ENCODE data around the gene C9orf78. TPM values are rescaled to one million over a fixed set of nuclear protein-coding genes. Genes with fewer than 3 reads are reported as not detected.

The C9orf78 gene
- total and polyA plus RNA-seq, 2 donors (not counting 1 experiment from before 2014, with no cell fraction given), result 39.8 to 88.6 TPM

GRCh38 chr9:129826344-129826743, 8.7 kb downstream of the C9orf78 start:
- no peak for TF ChIP-seq EZH2 (IDR thresholded peaks at IDR 0.05; ENCODE audit: low read length, missing control alignments)
- TF ChIP-seq CTCF (conservative IDR thresholded peaks at IDR 0.05 in 1 of 2, IDR thresholded peaks at IDR 0.05 in 1 of 2; ENCODE audit: low read depth in 1 of 2, low read length in 2 of 2), result no peak
- Histone ChIP-seq H3K9ac (ENCODE audit: insufficient read depth, low read length) (no peak overlapping the region), H3K36me3 (ENCODE audit: control insufficient read depth, insufficient read depth, low read length) (peaks cover 15% of the 10 kb centered on the region), H3K4me3 (replicated peaks in 1 of 4; ENCODE audit: control extremely low read depth in 1 of 4, insufficient read depth in 1 of 4, low read depth in 3 of 4, low read length in 4 of 4) (no peak overlapping the region), H3K4me2 (ENCODE audit: extremely low read depth, insufficient read depth, low read length) (no peak overlapping the region), H2AFZ (ENCODE audit: low read length) (no peak overlapping the region), H3K79me2 (ENCODE audit: control insufficient read depth, insufficient read depth, low read length) (peaks cover 11% of the 10 kb centered on the region), H3K4me1 (ENCODE audit: control insufficient read depth, extremely low read depth, insufficient read depth, low read length) (peaks cover 2% of the 10 kb centered on the region), H3K27ac (ENCODE audit: insufficient read depth, low read length) (no peak overlapping the region), H3K27me3 (ENCODE audit: control insufficient read depth, insufficient read depth, low read length) (no peaks in the 10 kb centered on the region), H4K20me1 (ENCODE audit: control insufficient read depth, extremely low read depth, insufficient read depth, low read length) (no peaks in the 10 kb centered on the region), H3K9me3 (ENCODE audit: control insufficient read depth, insufficient read depth, low read depth, low read length) (no peaks in the 10 kb centered on the region)
- no peak for DNase-seq (ENCODE audit: low read depth in 2 of 2)

- H3K9me3 ChIP-seq (ENCODE audit: control insufficient read depth, insufficient read depth, low read depth, low read length), result no peaks in the 10 kb centered on the region
- peak within 1 kb of the TSS; percentile 87 for H3K9ac ChIP-seq (ENCODE audit: insufficient read depth, low read length)
- H3K27me3 ChIP-seq (ENCODE audit: control insufficient read depth, insufficient read depth, low read length), result no peaks in the 10 kb centered on the region
- H3K4me1 ChIP-seq (ENCODE audit: control insufficient read depth, extremely low read depth, insufficient read depth, low read length), result peaks cover 2% of the 10 kb centered on the region
- peak within 1 kb of the TSS; percentile 64 for H3K27ac ChIP-seq (ENCODE audit: insufficient read depth, low read length)
- peak within 1 kb of the TSS; percentile 70 to 88 (median 76) for H3K4me3 ChIP-seq (replicated peaks in 1 of 4; ENCODE audit: control extremely low read depth in 1 of 4, insufficient read depth in 1 of 4, low read depth in 3 of 4, low read length in 4 of 4)
- H4K20me1 ChIP-seq (ENCODE audit: control insufficient read depth, extremely low read depth, insufficient read depth, low read length), result no peaks in the 10 kb centered on the region
- peak; percentile 89 to 96 for DNase-seq (ENCODE audit: low read depth in 2 of 2)
- peaks cover 11% of the 10 kb centered on the region for H3K36me3 ChIP-seq (ENCODE audit: control insufficient read depth, insufficient read depth, low read length)
- TF ChIP-seq CTCF (conservative IDR thresholded peaks at IDR 0.05 in 1 of 2, IDR thresholded peaks at IDR 0.05 in 1 of 2; ENCODE audit: low read depth in 1 of 2, low read length in 2 of 2), result no peak
- TF ChIP-seq EZH2 (IDR thresholded peaks at IDR 0.05; ENCODE audit: low read length, missing control alignments), result no peak
- peak within 1 kb of the TSS; percentile 88 for H2AFZ ChIP-seq (ENCODE audit: low read length)
- H3K4me2 ChIP-seq (ENCODE audit: extremely low read depth, insufficient read depth, low read length), result peak within 1 kb of the TSS; percentile 89
- peaks cover 11% of the 10 kb centered on the region for H3K79me2 ChIP-seq (ENCODE audit: control insufficient read depth, insufficient read depth, low read length)
These were observed 11.0 kb downstream of the C9orf78 start, which contains the start of gene TOR1A for GRCh38 chr9:129823935-129824601. TOR1A (minus strand) TSS chr9:129824136; CDS start chr9:129824085, 51 bp downstream.

GRCh38 chr9:129823542-129823934, 11.5 kb downstream of the C9orf78 start:
- H3K4me2 ChIP-seq (ENCODE audit: extremely low read depth, insufficient read depth, low read length), result no peak overlapping the region
- peak overlapping the region; percentile 87 for H3K9ac ChIP-seq (ENCODE audit: insufficient read depth, low read length)
- no peak for DNase-seq (ENCODE audit: low read depth in 2 of 2)
- H3K4me3 ChIP-seq (replicated peaks in 1 of 4; ENCODE audit: control extremely low read depth in 1 of 4, insufficient read depth in 1 of 4, low read depth in 3 of 4, low read length in 4 of 4), result peak overlapping the region; percentile 38 to 80 (median 75)
- peaks cover 11% of the 10 kb centered on the region for H3K79me2 ChIP-seq (ENCODE audit: control insufficient read depth, insufficient read depth, low read length)
- no peaks in the 10 kb centered on the region for H3K9me3 ChIP-seq (ENCODE audit: control insufficient read depth, insufficient read depth, low read depth, low read length)
- no peaks in the 10 kb centered on the region for H3K27me3 ChIP-seq (ENCODE audit: control insufficient read depth, insufficient read depth, low read length)
- TF ChIP-seq CTCF (conservative IDR thresholded peaks at IDR 0.05 in 1 of 2, IDR thresholded peaks at IDR 0.05 in 1 of 2; ENCODE audit: low read depth in 1 of 2, low read length in 2 of 2) (no peak), EZH2 (IDR thresholded peaks at IDR 0.05; ENCODE audit: low read length, missing control alignments) (no peak)
- H2AFZ ChIP-seq (ENCODE audit: low read length), result peak overlapping the region; percentile 88
- H3K27ac ChIP-seq (ENCODE audit: insufficient read depth, low read length), result peak overlapping the region; percentile 64
- peaks cover 2% of the 10 kb centered on the region for H3K4me1 ChIP-seq (ENCODE audit: control insufficient read depth, extremely low read depth, insufficient read depth, low read length)
- H3K36me3 ChIP-seq (ENCODE audit: control insufficient read depth, insufficient read depth, low read length), result peaks cover 8% of the 10 kb centered on the region
- H4K20me1 ChIP-seq (ENCODE audit: control insufficient read depth, extremely low read depth, insufficient read depth, low read length), result no peaks in the 10 kb centered on the region

Data from fibroblast of lung (primary cell).